HG03108 (cell line): ENCODE data around the gene KCNJ18.
"Not testable (repeated sequence)": the region's sequence is repeated elsewhere in the genome, so short reads cannot be mapped to it uniquely, and the experiment has no call there.

Experiments used
- ATAC-seq: cut with Tn5 transposase; IDR thresholded peaks from one replicate; pipeline ENCODE4 v1.9.1; 2021; ENCODE audit warnings: moderate library complexity; ENCODE audit not compliant: unreplicated experiment

Gene KCNJ18

GRCh38 chr17:21683897-21684296 lies 8.4 kb upstream of the KCNJ18 start:
- ATAC-seq, result not testable (repeated sequence)

- not testable (repeated sequence) for ATAC-seq
Measured at GRCh38 chr17:21684384-21684783, 7.9 kb upstream of the KCNJ18 start.

GRCh38 chr17:21685061-21685795 lies 7.1 kb upstream of the KCNJ18 start:
- ATAC-seq, result not testable (repeated sequence)

GRCh38 chr17:21686165-21687015 lies 5.9 kb upstream of the KCNJ18 start:
- no peak for ATAC-seq

GRCh38 chr17:21687136-21687953 lies 5.0 kb upstream of the KCNJ18 start:
- ATAC-seq, result no peak

GRCh38 chr17:21688293-21688949 lies 3.9 kb upstream of the KCNJ18 start:
- no peak for ATAC-seq

GRCh38 chr17:21689604-21690003 lies 2.7 kb upstream of the KCNJ18 start:
- no peak for ATAC-seq

GRCh38 chr17:21690811-21691210 lies 1.5 kb upstream of the KCNJ18 start:
- not testable (repeated sequence) for ATAC-seq

GRCh38 chr17:21691481-21691880 lies 842 bp upstream of the KCNJ18 start:
- not testable (repeated sequence) for ATAC-seq

- not testable (repeated sequence) for ATAC-seq
Measured at GRCh38 chr17:21692704-21693065, 362 bp downstream of the KCNJ18 start.

GRCh38 chr17:21693391-21693796 lies 1.1 kb downstream of the KCNJ18 start:
- ATAC-seq, result not testable (repeated sequence)

- ATAC-seq, result not testable (repeated sequence)
Measured at GRCh38 chr17:21693937-21694336, 1.6 kb downstream of the KCNJ18 start.

- ATAC-seq, result not testable (repeated sequence)
Measured at GRCh38 chr17:21696227-21696626, 3.9 kb downstream of the KCNJ18 start.

- not testable (repeated sequence) for ATAC-seq
Measured at GRCh38 chr17:21696842-21697507, 4.7 kb downstream of the KCNJ18 start.

- not testable (repeated sequence) for ATAC-seq
Measured at GRCh38 chr17:21697508-21697860, 5.2 kb downstream of the KCNJ18 start.

- not testable (repeated sequence) for ATAC-seq
Measured at GRCh38 chr17:21698437-21699075, 6.2 kb downstream of the KCNJ18 start.

GRCh38 chr17:21699124-21699523 lies 6.8 kb downstream of the KCNJ18 start:
- not testable (repeated sequence) for ATAC-seq

- not testable (repeated sequence) for ATAC-seq
Measured at GRCh38 chr17:21699573-21700236, 7.4 kb downstream of the KCNJ18 start.

GRCh38 chr17:21701090-21701489 lies 8.8 kb downstream of the KCNJ18 start:
- ATAC-seq, result not testable (repeated sequence)
